ENCODE measurements around the gene TSHZ1. TPM values are rescaled to one million over a fixed set of nuclear protein-coding genes. Genes with fewer than 3 reads are reported as not detected.

The TSHZ1 gene
- total RNA-seq, 1 experiment from 2014 or later: 4.4 TPM

- Histone ChIP-seq H3K27me3 (no peaks in the 10 kb centered on the region), H3K9me3 (no peaks in the 10 kb centered on the region), H3K4me3 (no peak overlapping the region), H3K36me3 (no peaks in the 10 kb centered on the region)
- no peak for DNase-seq
Measured at GRCh38 chr18:75287700-75288099, 77.1 kb downstream of the TSHZ1 start.

GRCh38 chr18:75289761-75290160, 79.2 kb downstream of the TSHZ1 start:
- Histone ChIP-seq H3K4me3 (no peak overlapping the region), H3K9me3 (no peaks in the 10 kb centered on the region), H3K27me3 (no peaks in the 10 kb centered on the region), H3K36me3 (no peaks in the 10 kb centered on the region)
- no peak for DNase-seq

- H3K9me3 ChIP-seq: no peaks in the 10 kb centered on the region
- DNase-seq: no peak
- H3K4me3 ChIP-seq: no peak overlapping the region
- no peaks in the 10 kb centered on the region for H3K36me3 ChIP-seq
- no peaks in the 10 kb centered on the region for H3K27me3 ChIP-seq
Measured at GRCh38 chr18:75290737-75291358, 80.3 kb downstream of the TSHZ1 start.

GRCh38 chr18:75291460-75291859, 80.9 kb downstream of the TSHZ1 start:
- Histone ChIP-seq H3K27me3 (no peaks in the 10 kb centered on the region), H3K4me3 (no peak overlapping the region), H3K36me3 (no peaks in the 10 kb centered on the region), H3K9me3 (no peaks in the 10 kb centered on the region)
- DNase-seq: no peak

GRCh38 chr18:75293591-75293990, 83.0 kb downstream of the TSHZ1 start:
- Histone ChIP-seq H3K27me3 (no peaks in the 10 kb centered on the region), H3K36me3 (no peaks in the 10 kb centered on the region), H3K4me3 (no peak overlapping the region), H3K9me3 (no peaks in the 10 kb centered on the region)
- no peak for DNase-seq

GRCh38 chr18:75297731-75298130, 87.1 kb downstream of the TSHZ1 start:
- Histone ChIP-seq H3K27me3 (no peaks in the 10 kb centered on the region), H3K9me3 (no peaks in the 10 kb centered on the region), H3K4me3 (no peak overlapping the region), H3K36me3 (no peaks in the 10 kb centered on the region)
- no peak for DNase-seq

GRCh38 chr18:75304678-75305557, 94.3 kb downstream of the TSHZ1 start:
- DNase-seq: no peak
- no peaks in the 10 kb centered on the region for H3K36me3 ChIP-seq
- no peak overlapping the region for H3K4me3 ChIP-seq
- no peaks in the 10 kb centered on the region for H3K9me3 ChIP-seq
- no peaks in the 10 kb centered on the region for H3K27me3 ChIP-seq

- Histone ChIP-seq H3K27me3 (no peaks in the 10 kb centered on the region), H3K4me3 (no peak overlapping the region), H3K9me3 (no peaks in the 10 kb centered on the region), H3K36me3 (no peaks in the 10 kb centered on the region)
- DNase-seq: no peak
Measured at GRCh38 chr18:75305984-75306383, 95.4 kb downstream of the TSHZ1 start.

GRCh38 chr18:75307530-75307929, 96.9 kb downstream of the TSHZ1 start:
- no peak overlapping the region for H3K4me3 ChIP-seq
- no peaks in the 10 kb centered on the region for H3K36me3 ChIP-seq
- H3K27me3 ChIP-seq: no peaks in the 10 kb centered on the region
- DNase-seq: no peak
- H3K9me3 ChIP-seq: no peaks in the 10 kb centered on the region

GRCh38 chr18:75309564-75309963, 99.0 kb downstream of the TSHZ1 start:
- Histone ChIP-seq H3K27me3 (no peaks in the 10 kb centered on the region), H3K36me3 (no peaks in the 10 kb centered on the region), H3K4me3 (no peak overlapping the region), H3K9me3 (no peaks in the 10 kb centered on the region)
- no peak for DNase-seq

GRCh38 chr18:75314117-75314516, 103.5 kb downstream of the TSHZ1 start:
- H3K27me3 ChIP-seq: no peaks in the 10 kb centered on the region
- H3K9me3 ChIP-seq: no peaks in the 10 kb centered on the region
- no peaks in the 10 kb centered on the region for H3K36me3 ChIP-seq
- H3K4me3 ChIP-seq: no peak overlapping the region
- DNase-seq: no peak

GRCh38 chr18:75314606-75315005, 104.0 kb downstream of the TSHZ1 start:
- H3K9me3 ChIP-seq: no peaks in the 10 kb centered on the region
- H3K4me3 ChIP-seq: no peak overlapping the region
- H3K27me3 ChIP-seq: no peaks in the 10 kb centered on the region
- DNase-seq: no peak
- H3K36me3 ChIP-seq: no peaks in the 10 kb centered on the region

GRCh38 chr18:75316223-75316622, 105.6 kb downstream of the TSHZ1 start:
- Histone ChIP-seq H3K9me3 (no peaks in the 10 kb centered on the region), H3K4me3 (no peak overlapping the region), H3K36me3 (no peaks in the 10 kb centered on the region), H3K27me3 (no peaks in the 10 kb centered on the region)
- no peak for DNase-seq

- H3K27me3 ChIP-seq: no peaks in the 10 kb centered on the region
- no peaks in the 10 kb centered on the region for H3K36me3 ChIP-seq
- DNase-seq: no peak
- H3K9me3 ChIP-seq: no peaks in the 10 kb centered on the region
- no peak overlapping the region for H3K4me3 ChIP-seq
Measured at GRCh38 chr18:75316826-75317225, 106.2 kb downstream of the TSHZ1 start.

- H3K9me3 ChIP-seq: no peaks in the 10 kb centered on the region
- H3K27me3 ChIP-seq: no peaks in the 10 kb centered on the region
- no peak for DNase-seq
- H3K36me3 ChIP-seq: no peaks in the 10 kb centered on the region
- no peak overlapping the region for H3K4me3 ChIP-seq
Measured at GRCh38 chr18:75317300-75317699, 106.7 kb downstream of the TSHZ1 start.

- Histone ChIP-seq H3K9me3 (no peaks in the 10 kb centered on the region), H3K36me3 (no peaks in the 10 kb centered on the region), H3K4me3 (no peak overlapping the region), H3K27me3 (no peaks in the 10 kb centered on the region)
- DNase-seq: no peak
Measured at GRCh38 chr18:75317703-75318102, 107.1 kb downstream of the TSHZ1 start.

GRCh38 chr18:75319905-75320304, 109.3 kb downstream of the TSHZ1 start:
- Histone ChIP-seq H3K4me3 (no peak overlapping the region), H3K9me3 (no peaks in the 10 kb centered on the region), H3K36me3 (no peaks in the 10 kb centered on the region), H3K27me3 (no peaks in the 10 kb centered on the region)
- no peak for DNase-seq

- no peaks in the 10 kb centered on the region for H3K27me3 ChIP-seq
Measured at GRCh38 chr18:75320506-75320905, 109.9 kb downstream of the TSHZ1 start.

More at GRCh38 chr18:75320506-75320905, 109.9 kb downstream of the TSHZ1 start:
- DNase-seq: no peak
- no peak overlapping the region for H3K4me3 ChIP-seq
- H3K9me3 ChIP-seq: no peaks in the 10 kb centered on the region
- no peaks in the 10 kb centered on the region for H3K36me3 ChIP-seq

All from MG63 (cell line).